Measurements from ENCODE around the gene TRIM26. TPM values are rescaled to one million over a fixed set of nuclear protein-coding genes. Genes with fewer than 3 reads are reported as not detected.
A peak's percentile ranks its signal among the peaks of the same experiment; 100 is the strongest.
"Not testable (repeated sequence)": the region's sequence is repeated elsewhere in the genome, so short reads cannot be mapped to it uniquely, and the experiment has no call there.

TRIM26 gene
- total RNA-seq, 2 donors from 2014 or later = 36.0 to 36.1 TPM

DNA sequence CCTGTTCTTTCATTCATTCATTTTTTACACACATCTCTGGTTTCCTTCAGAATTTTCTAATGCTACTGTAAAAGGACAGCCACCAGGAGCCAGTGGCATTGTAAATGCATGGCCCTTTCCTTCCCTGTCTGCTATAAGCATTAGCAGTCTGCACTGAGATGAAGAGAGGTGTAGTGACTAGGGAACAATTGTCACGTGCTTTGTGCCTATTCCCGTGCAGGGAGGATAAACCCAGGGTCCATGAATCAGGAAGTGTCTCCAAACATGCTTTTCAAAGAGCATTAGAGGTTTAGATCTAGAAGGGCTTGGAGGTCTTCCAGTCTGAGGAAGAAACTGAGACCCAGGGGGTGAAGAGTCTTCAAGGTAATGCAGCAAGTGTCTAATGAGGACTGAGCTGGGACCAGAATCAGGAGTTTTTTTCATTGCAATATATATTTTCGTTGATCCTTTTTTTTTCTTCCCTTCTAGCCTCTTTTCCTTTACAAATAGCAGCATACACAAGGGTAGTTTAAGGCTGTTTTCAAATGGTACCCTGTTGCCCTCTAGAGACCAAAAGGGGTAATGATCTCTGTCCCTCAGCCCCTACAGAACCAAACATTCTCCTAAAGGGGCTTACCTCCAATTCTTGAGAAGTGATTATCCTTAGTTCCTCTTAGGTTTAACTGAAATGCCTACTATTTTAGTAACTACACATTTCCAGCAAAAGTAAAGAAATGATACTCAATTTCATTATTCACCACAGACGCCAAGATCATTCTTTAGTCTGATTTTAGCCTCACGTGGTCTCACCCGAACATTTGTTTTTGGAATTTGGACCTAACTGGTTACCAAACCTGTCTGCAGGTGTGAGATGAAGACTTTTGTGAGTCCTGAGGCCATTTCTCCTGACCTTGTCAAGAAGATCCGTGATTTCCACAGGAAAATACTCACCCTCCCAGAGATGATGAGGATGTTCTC, 43.3 kb downstream of the TRIM26 start:
- H3K27ac ChIP-seq = no peak overlapping the region
- no peak for ATAC-seq (ENCODE audit: insufficient number of reproducible peaks, low FRiP score, low read depth)
- TF ChIP-seq, protein P1, sequence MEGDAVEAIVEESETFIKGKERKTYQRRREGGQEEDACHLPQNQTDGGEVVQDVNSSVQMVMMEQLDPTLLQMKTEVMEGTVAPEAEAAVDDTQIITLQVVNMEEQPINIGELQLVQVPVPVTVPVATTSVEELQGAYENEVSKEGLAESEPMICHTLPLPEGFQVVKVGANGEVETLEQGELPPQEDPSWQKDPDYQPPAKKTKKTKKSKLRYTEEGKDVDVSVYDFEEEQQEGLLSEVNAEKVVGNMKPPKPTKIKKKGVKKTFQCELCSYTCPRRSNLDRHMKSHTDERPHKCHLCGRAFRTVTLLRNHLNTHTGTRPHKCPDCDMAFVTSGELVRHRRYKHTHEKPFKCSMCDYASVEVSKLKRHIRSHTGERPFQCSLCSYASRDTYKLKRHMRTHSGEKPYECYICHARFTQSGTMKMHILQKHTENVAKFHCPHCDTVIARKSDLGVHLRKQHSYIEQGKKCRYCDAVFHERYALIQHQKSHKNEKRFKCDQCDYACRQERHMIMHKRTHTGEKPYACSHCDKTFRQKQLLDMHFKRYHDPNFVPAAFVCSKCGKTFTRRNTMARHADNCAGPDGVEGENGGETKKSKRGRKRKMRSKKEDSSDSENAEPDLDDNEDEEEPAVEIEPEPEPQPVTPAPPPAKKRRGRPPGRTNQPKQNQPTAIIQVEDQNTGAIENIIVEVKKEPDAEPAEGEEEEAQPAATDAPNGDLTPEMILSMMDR (IDR thresholded peaks at IDR 0.05) = peak; percentile 57
- no peaks in the 10 kb centered on the region for H3K4me1 ChIP-seq (ENCODE audit: control insufficient read depth in 1 of 2, low read depth in 2 of 2)
- H3K9me3 ChIP-seq = no peaks in the 10 kb centered on the region
- H3K4me3 ChIP-seq = no peak overlapping the region
- no peaks in the 10 kb centered on the region for H3K27me3 ChIP-seq (replicated peaks; ENCODE audit: insufficient read depth)
- no peak for DNase-seq (ENCODE audit: low spot score)
- no peaks in the 10 kb centered on the region for H3K36me3 ChIP-seq

DNA sequence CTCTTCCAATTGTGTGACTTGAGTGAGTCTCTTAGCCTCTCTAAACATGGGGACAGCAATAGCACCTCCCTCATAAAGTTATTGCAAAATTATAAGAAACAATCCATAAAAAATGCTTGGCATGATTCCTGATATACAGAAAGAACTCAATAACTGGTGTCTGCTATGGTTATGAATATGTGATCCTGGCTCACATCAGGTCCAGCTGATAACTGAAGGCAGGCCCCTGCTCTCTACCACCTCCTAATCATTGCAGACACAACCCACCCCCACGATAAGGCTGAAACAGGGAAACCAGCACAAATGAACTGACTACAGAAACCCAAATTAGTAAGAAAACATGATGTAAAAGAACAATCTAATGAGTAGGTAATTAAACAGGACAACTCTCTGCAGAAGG, 44.5 kb downstream of the TRIM26 start:
- TF ChIP-seq, protein P1 (IDR thresholded peaks at IDR 0.05) = no peak
- no peaks in the 10 kb centered on the region for H3K27me3 ChIP-seq (replicated peaks; ENCODE audit: insufficient read depth)

DNA sequence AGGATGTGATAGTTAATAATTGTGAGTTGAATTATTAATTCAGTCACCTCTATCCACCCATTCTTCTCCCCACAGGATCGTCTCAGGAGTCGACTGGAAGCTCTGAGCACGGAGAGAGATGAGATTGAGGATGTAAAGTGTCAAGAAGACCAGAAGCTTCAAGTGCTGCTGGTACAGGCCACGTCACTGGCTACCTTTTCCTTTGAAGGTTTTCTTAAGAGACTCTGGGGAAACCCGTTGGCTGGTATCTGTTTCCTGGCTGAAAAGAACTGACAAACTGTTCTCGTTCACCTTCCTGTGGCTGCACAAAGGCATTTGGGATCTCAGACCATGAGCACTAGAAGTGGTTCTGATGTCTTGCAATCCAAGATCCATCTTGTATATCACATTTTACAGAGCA, 46.1 kb downstream of the TRIM26 start:
- Histone ChIP-seq H3K27ac (no peak overlapping the region), H3K4me1 (ENCODE audit: control insufficient read depth in 1 of 2, low read depth in 2 of 2) (no peaks in the 10 kb centered on the region), H3K36me3 (no peaks in the 10 kb centered on the region), H3K4me3 (no peak overlapping the region), H3K27me3 (replicated peaks; ENCODE audit: insufficient read depth) (no peaks in the 10 kb centered on the region), H3K9me3 (no peaks in the 10 kb centered on the region)
- no peak for ATAC-seq (ENCODE audit: insufficient number of reproducible peaks, low FRiP score, low read depth)
- TF ChIP-seq, protein P1 (IDR thresholded peaks at IDR 0.05) = no peak
- no peak for DNase-seq (ENCODE audit: low spot score)

More for the DNA sequence above, 44.5 kb downstream of the TRIM26 start:
- DNase-seq (ENCODE audit: low spot score) (no peak), ATAC-seq (ENCODE audit: insufficient number of reproducible peaks, low FRiP score, low read depth) (no peak)
- H3K9me3 ChIP-seq = no peaks in the 10 kb centered on the region
- no peaks in the 10 kb centered on the region for H3K4me1 ChIP-seq (ENCODE audit: control insufficient read depth in 1 of 2, low read depth in 2 of 2)
- H3K4me3 ChIP-seq = no peak overlapping the region
- H3K27ac ChIP-seq = no peak overlapping the region
- H3K36me3 ChIP-seq = no peaks in the 10 kb centered on the region

DNA sequence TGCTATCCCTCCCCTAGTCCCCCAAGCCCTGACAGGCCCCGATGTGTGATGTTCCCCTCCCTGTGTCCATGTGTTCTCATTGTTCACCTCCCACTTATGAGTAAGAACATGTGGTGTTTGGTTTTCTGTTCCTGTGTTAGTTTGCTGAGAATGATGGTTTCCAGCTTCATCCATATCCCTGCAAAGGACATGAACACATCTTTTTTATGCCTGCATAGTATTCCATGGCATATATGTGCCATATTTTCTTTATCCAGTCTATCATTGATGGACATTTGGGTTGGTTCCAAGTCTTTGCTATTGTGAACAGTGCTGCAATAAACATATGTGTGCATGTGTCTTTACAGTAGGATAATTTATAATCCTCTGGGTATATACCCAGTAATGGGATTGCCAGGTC, 48.0 kb downstream of the TRIM26 start:
- DNase-seq (ENCODE audit: low spot score); H3K9me3 ChIP-seq; H3K27me3 ChIP-seq (replicated peaks; ENCODE audit: insufficient read depth); H3K4me3 ChIP-seq; H3K4me1 ChIP-seq (ENCODE audit: control insufficient read depth in 1 of 2, low read depth in 2 of 2); H3K36me3 ChIP-seq; ATAC-seq (ENCODE audit: insufficient number of reproducible peaks, low FRiP score, low read depth); H3K27ac ChIP-seq: not testable (repeated sequence)

DNA sequence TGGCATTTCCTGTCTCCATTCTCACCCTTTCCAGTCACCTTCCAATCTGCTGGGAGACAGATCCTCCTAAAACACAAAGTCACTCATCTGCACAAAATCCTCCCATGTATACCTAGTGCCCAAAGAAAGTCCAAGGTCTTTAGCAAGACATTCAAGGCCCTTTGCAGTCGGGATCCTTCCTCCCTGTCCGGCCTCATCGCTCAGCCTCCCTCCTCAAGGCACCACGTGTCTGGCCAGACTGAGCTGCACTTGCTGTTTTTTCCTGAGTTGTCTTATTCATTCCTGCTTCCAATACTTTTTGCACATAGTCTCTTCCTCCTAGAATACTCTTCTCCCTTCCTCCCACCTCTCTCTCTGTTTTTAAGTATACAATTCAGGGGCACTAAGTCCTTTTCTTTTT, 48.5 kb downstream of the TRIM26 start:
- TF ChIP-seq, protein P1 (IDR thresholded peaks at IDR 0.05) = no peak
- Histone ChIP-seq H3K4me3 (no peak overlapping the region), H3K27ac (no peak overlapping the region), H3K9me3 (no peaks in the 10 kb centered on the region), H3K27me3 (replicated peaks; ENCODE audit: insufficient read depth) (no peaks in the 10 kb centered on the region), H3K4me1 (ENCODE audit: control insufficient read depth in 1 of 2, low read depth in 2 of 2) (no peaks in the 10 kb centered on the region), H3K36me3 (no peaks in the 10 kb centered on the region)
- DNase-seq (ENCODE audit: low spot score) = no peak
- no peak for ATAC-seq (ENCODE audit: insufficient number of reproducible peaks, low FRiP score, low read depth)
